Subcutaneous abdominal adipose tissue (tissue), 5 donors: Measurements from ENCODE around the gene B3GAT3.

Experiments used
- H3K27ac ChIP-seq: one replicate; pipeline ENCODE4 v1.7.0; 2013; ENCODE audit warnings: low read depth, mild to moderate bottlenecking, inconsistent platforms, low read length, moderate library complexity
- H3K27me3 ChIP-seq, 5 donors: one replicate each; pipeline ENCODE4 v1.7.0; 2013; ENCODE audit warnings: low read length in 5 of 5, inconsistent platforms in 1 of 5; ENCODE audit not compliant: control insufficient read depth in 5 of 5, insufficient read depth in 4 of 5
- H3K36me3 ChIP-seq, 5 donors: one replicate each; pipeline ENCODE4 v1.7.0; 2013; ENCODE audit warnings: low read length in 5 of 5; ENCODE audit not compliant: control insufficient read depth in 5 of 5, insufficient read depth in 5 of 5
- H3K4me1 ChIP-seq, 5 donors: one replicate each; pipeline ENCODE4 v1.7.0; 2013; ENCODE audit warnings: low read length in 5 of 5, mild to moderate bottlenecking in 3 of 5, moderate library complexity in 1 of 5; ENCODE audit not compliant: control insufficient read depth in 5 of 5, insufficient read depth in 5 of 5
- H3K4me3 ChIP-seq, 5 donors: one replicate each; pipeline ENCODE4 v1.7.0; 2013; ENCODE audit warnings: low read length in 5 of 5, low read depth in 1 of 5
- H3K9ac ChIP-seq, 5 donors: one replicate each; pipeline ENCODE4 v1.7.0; 2013; ENCODE audit warnings: low read length in 5 of 5, mild to moderate bottlenecking in 4 of 5, moderate library complexity in 3 of 5
- H3K9me3 ChIP-seq, 5 donors: one replicate each; pipeline ENCODE4 v1.7.0; 2013; ENCODE audit warnings: low read length in 5 of 5; ENCODE audit not compliant: control insufficient read depth in 5 of 5
- donor health status: healthy.
- donor health status: healthy.
- donor health status: healthy.
- donor health status: healthy.
- donor health status: healthy.

B3GAT3 gene

GRCh38 chr11:62621567-62622470, at the start of gene B3GAT3:
B3GAT3 (minus strand) TSS chr11:62621986; CDS start chr11:62621947, 39 bp downstream.
- H3K27me3 ChIP-seq = no peaks in the 10 kb centered on the region
- peaks cover 0 to 30% (median 25%) of the 10 kb centered on the region in 5 donors for H3K36me3 ChIP-seq
- H3K9ac ChIP-seq = peak within 1 kb of the TSS; percentile 83 to 97 (median 87)

GRCh38 chr11:62671236-62671607, 49.4 kb upstream of the B3GAT3 start:
- Histone ChIP-seq H3K36me3 (peaks cover 5 to 35% (median 15%) of the 10 kb centered on the region in 5 donors), H3K9me3 (no peaks in the 10 kb centered on the region), H3K27me3 (no peaks in the 10 kb centered on the region), H3K4me1 (peaks cover 3 to 50% (median 42%) of the 10 kb centered on the region in 5 donors), H3K4me3 (peak overlapping the region; percentile 81 to 98 (median 94)), H3K27ac (peak overlapping the region; percentile 89), H3K9ac (peak overlapping the region; percentile 83 to 91 (median 84))

More at GRCh38 chr11:62621567-62622470, at the start of gene B3GAT3:
- H3K9me3 ChIP-seq = no peaks in the 10 kb centered on the region
- peaks cover 8 to 26% (median 23%) of the 10 kb centered on the region in 5 donors for H3K4me1 ChIP-seq
- H3K4me3 ChIP-seq = peak within 1 kb of the TSS; percentile 67 to 92 (median 90)
- H3K27ac ChIP-seq = peak within 1 kb of the TSS; percentile 95

GRCh38 chr11:62669420-62670161, 47.8 kb upstream of the B3GAT3 start:
- H3K9ac ChIP-seq = peak overlapping the region in 1 of 5 donors; percentile 45
- no peak overlapping the region for H3K27ac ChIP-seq
- H3K4me1 ChIP-seq = peaks cover 4 to 64% (median 53%) of the 10 kb centered on the region in 5 donors
- no peak overlapping the region for H3K4me3 ChIP-seq
- no peaks in the 10 kb centered on the region for H3K27me3 ChIP-seq
- H3K9me3 ChIP-seq = no peaks in the 10 kb centered on the region
- H3K36me3 ChIP-seq = peaks cover under 1 to 30% (median 13%) of the 10 kb centered on the region in 5 donors

GRCh38 chr11:62667460-62667859, 45.7 kb upstream of the B3GAT3 start:
- Histone ChIP-seq H3K27me3 (no peaks in the 10 kb centered on the region), H3K9me3 (no peaks in the 10 kb centered on the region), H3K36me3 (peaks cover 0 to 24% (median 14%) of the 10 kb centered on the region in 5 donors), H3K9ac (no peak overlapping the region), H3K4me3 (no peak overlapping the region), H3K4me1 (peaks cover 4 to 62% (median 49%) of the 10 kb centered on the region in 5 donors), H3K27ac (no peak overlapping the region)

GRCh38 chr11:62666259-62666926, 44.6 kb upstream of the B3GAT3 start:
- peaks cover 4 to 54% (median 44%) of the 10 kb centered on the region in 5 donors for H3K4me1 ChIP-seq

GRCh38 chr11:62665599-62666258, 43.9 kb upstream of the B3GAT3 start:
- Histone ChIP-seq H3K9ac (peak overlapping the region; percentile 73 to 90 (median 85)), H3K36me3 (peaks cover 0 to 27% (median 15%) of the 10 kb centered on the region in 5 donors), H3K9me3 (no peaks in the 10 kb centered on the region), H3K4me3 (peak overlapping the region; percentile 82 to 97 (median 94)), H3K27ac (peak overlapping the region; percentile 90), H3K27me3 (no peaks in the 10 kb centered on the region), H3K4me1 (peaks cover 4 to 48% (median 38%) of the 10 kb centered on the region in 5 donors)

More at GRCh38 chr11:62666259-62666926, 44.6 kb upstream of the B3GAT3 start:
- Histone ChIP-seq H3K27me3 (no peaks in the 10 kb centered on the region), H3K9ac (peak overlapping the region in 4 of 5 donors; percentile 73 to 89 (median 84)), H3K27ac (peak overlapping the region; percentile 90), H3K4me3 (peak overlapping the region; percentile 82 to 97 (median 94)), H3K36me3 (peaks cover 0 to 27% (median 15%) of the 10 kb centered on the region in 5 donors), H3K9me3 (no peaks in the 10 kb centered on the region)

- Histone ChIP-seq H3K4me3 (peak within 1 kb of the TSS; percentile 82 to 97 (median 94)), H3K4me1 (peaks cover 4 to 42% (median 33%) of the 10 kb centered on the region in 5 donors), H3K9ac (peak within 1 kb of the TSS; percentile 73 to 94 (median 85)), H3K27ac (peak within 1 kb of the TSS; percentile 90), H3K9me3 (no peaks in the 10 kb centered on the region), H3K36me3 (peaks cover 0 to 27% (median 15%) of the 10 kb centered on the region in 5 donors), H3K27me3 (no peaks in the 10 kb centered on the region)
Measured at GRCh38 chr11:62665075-62665598, 43.4 kb upstream of the B3GAT3 start, which contains the start of the genes C11orf98 and CSKMT. C11orf98 (minus strand) TSS chr11:62665210; CDS start chr11:62665169, 41 bp downstream. CSKMT (plus strand) TSS chr11:62665312; CDS start chr11:62665880, 568 bp downstream.

- no peaks in the 10 kb centered on the region for H3K9me3 ChIP-seq
- H3K27me3 ChIP-seq = no peaks in the 10 kb centered on the region
- H3K4me3 ChIP-seq = peak overlapping the region; percentile 82 to 95 (median 94)
- H3K36me3 ChIP-seq = peaks cover 0 to 25% (median 15%) of the 10 kb centered on the region in 5 donors
- H3K27ac ChIP-seq = peak overlapping the region; percentile 90
- peak overlapping the region; percentile 56 to 94 (median 85) for H3K9ac ChIP-seq
- H3K4me1 ChIP-seq = peaks cover 4 to 36% (median 28%) of the 10 kb centered on the region in 5 donors
Measured at GRCh38 chr11:62664405-62665074, 42.8 kb upstream of the B3GAT3 start.
